ENCODE measurements around the gene PDK3.

- TF ChIP-seq CTCF (IDR thresholded peaks at IDR 0.05; ENCODE audit: low read depth, low read length): no peak
- TF ChIP-seq POLR2A (IDR thresholded peaks at IDR 0.05; ENCODE audit: extremely low read depth, insufficient read length): no peak
Observed at GRCh38 chrX:24515447-24515846, 50.4 kb downstream of the PDK3 start.
